ENCODE measurements around the gene ADAMTS17. TPM values are rescaled to one million over a fixed set of nuclear protein-coding genes. Genes with fewer than 3 reads are reported as not detected.

The ADAMTS17 gene
- total RNA-seq, 4 donors from 2014 or later: 5.0 to 16.2 (median 11.6) TPM

GRCh38 chr15:100112061-100112420 lies 229.7 kb downstream of the ADAMTS17 start:
- Histone ChIP-seq H3K4me3 (no peak overlapping the region), H3K27ac (peak overlapping the region; percentile 23 to 60 (median 52)), H3K36me3 (peaks cover 0 to 4% of the 10 kb centered on the region in 2 donors), H3K4me1 (peaks cover 37 to 38% of the 10 kb centered on the region in 2 donors), H3K27me3 (no peaks in the 10 kb centered on the region), H3K9me3 (no peaks in the 10 kb centered on the region)
- in situ Hi-C loops (cut with MboI; ENCODE audit: low sequenced_read_pairs in 4 of 4) (no loop called here), intact Hi-C loops (cut with DNase I; ENCODE audit: low total_unique reads) (no loop called here)
- no peak for DNase-seq
- ATAC-seq: no peak
- TF ChIP-seq, protein P1, sequence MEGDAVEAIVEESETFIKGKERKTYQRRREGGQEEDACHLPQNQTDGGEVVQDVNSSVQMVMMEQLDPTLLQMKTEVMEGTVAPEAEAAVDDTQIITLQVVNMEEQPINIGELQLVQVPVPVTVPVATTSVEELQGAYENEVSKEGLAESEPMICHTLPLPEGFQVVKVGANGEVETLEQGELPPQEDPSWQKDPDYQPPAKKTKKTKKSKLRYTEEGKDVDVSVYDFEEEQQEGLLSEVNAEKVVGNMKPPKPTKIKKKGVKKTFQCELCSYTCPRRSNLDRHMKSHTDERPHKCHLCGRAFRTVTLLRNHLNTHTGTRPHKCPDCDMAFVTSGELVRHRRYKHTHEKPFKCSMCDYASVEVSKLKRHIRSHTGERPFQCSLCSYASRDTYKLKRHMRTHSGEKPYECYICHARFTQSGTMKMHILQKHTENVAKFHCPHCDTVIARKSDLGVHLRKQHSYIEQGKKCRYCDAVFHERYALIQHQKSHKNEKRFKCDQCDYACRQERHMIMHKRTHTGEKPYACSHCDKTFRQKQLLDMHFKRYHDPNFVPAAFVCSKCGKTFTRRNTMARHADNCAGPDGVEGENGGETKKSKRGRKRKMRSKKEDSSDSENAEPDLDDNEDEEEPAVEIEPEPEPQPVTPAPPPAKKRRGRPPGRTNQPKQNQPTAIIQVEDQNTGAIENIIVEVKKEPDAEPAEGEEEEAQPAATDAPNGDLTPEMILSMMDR (IDR thresholded peaks at IDR 0.05 in 4 of 5, conservative IDR thresholded peaks at IDR 0.05 in 1 of 5): no peak
- no peak for TF ChIP-seq POLR2A (IDR thresholded peaks at IDR 0.05)

DNA sequence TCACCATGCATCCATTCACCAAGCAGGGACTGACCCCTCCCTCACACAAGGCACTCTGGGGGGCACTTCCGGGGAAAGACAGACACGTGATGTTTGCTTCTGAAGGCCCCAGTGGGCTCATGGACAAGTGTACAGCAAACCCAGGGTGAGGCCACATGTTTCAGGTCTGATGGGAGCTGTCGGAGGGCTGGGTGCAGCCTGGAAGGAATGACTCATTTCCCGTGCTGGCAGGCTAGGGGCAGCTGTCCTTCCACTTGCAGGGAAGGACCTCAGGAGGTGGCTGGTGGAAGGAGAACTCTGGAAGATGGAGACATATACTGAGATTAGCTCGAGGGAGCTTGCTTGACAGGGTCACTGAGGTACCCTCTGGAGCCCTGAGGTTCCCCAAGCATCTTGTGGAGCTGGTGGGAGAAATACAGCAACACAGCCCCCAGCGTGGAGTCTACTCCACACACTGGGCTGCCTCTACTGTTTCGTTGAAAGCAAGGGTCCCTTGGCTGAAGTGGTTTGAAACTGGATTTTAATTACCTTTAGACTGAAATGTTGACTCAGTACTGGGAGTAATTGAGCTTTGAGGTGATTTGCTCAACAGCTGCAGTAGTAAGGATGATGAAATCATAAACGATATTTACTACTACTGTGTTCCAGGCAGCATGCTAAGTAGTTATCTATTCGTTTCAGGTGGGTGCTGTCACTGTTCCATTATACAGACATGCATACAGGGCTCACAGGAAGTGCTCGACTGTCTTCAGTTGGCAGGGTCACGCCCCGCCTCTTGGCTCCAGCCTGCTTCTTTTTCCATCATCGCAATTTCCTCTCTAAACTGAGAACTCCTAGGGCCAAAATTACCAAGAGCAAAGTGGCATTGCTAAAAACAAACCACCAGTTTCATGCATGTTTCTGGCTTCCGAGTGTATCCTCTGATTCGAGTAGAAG lies 230.4 kb downstream of the ADAMTS17 start:
- no peak overlapping the region for H3K4me3 ChIP-seq
- ATAC-seq (peak; percentile 44 to 71), DNase-seq (peak in 1 of 2 donors; percentile 60)
- intact Hi-C loops (cut with DNase I; ENCODE audit: low total_unique reads) (no loop called here), in situ Hi-C loops (cut with MboI; ENCODE audit: low sequenced_read_pairs in 4 of 4) (no loop called here)
- H3K27me3 ChIP-seq: no peaks in the 10 kb centered on the region
- no peaks in the 10 kb centered on the region for H3K9me3 ChIP-seq
- TF ChIP-seq POLR2A (IDR thresholded peaks at IDR 0.05): no peak
- TF ChIP-seq, protein P1 (IDR thresholded peaks at IDR 0.05 in 4 of 5, conservative IDR thresholded peaks at IDR 0.05 in 1 of 5): no peak
- peaks cover 37 to 38% of the 10 kb centered on the region in 2 donors for H3K4me1 ChIP-seq
- peaks cover 0 to 4% of the 10 kb centered on the region in 2 donors for H3K36me3 ChIP-seq
- peak overlapping the region; percentile 50 to 65 (median 58) for H3K27ac ChIP-seq

- in situ Hi-C loops (cut with MboI; ENCODE audit: low sequenced_read_pairs in 4 of 4): no loop called here
- DNase-seq (no peak), ATAC-seq (no peak)
Measured at GRCh38 chr15:100109486-100110035, 232.2 kb downstream of the ADAMTS17 start.

DNA sequence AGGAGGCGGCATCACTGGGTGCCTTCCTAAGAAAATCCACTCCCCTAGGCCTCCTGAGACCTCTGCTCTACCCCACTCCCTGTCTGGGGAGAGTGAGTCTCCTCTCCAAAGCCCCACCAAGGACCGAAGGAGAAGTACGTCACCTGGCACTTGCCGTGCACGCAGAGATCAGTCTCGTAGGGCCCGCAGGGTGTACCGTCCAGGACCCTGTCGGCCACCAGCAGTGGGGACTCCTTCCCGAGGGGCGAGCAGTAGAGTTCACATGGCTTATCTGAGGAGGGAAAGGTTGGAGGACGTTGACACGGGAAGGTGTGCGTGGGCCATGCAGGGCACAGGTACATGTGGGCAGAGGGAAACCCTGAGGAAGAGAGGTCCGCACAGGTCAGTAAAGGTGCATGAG lies 232.9 kb downstream of the ADAMTS17 start:
- in situ Hi-C loops (cut with MboI; ENCODE audit: low sequenced_read_pairs in 4 of 4): no loop called here
- no peaks in the 10 kb centered on the region for H3K27me3 ChIP-seq
- TF ChIP-seq, protein P1 (IDR thresholded peaks at IDR 0.05 in 4 of 5, conservative IDR thresholded peaks at IDR 0.05 in 1 of 5): no peak
- no peak for TF ChIP-seq POLR2A (IDR thresholded peaks at IDR 0.05)
- H3K4me1 ChIP-seq: peaks cover 23 to 25% of the 10 kb centered on the region in 2 donors
- intact Hi-C loops (cut with DNase I; ENCODE audit: low total_unique reads): no loop called here
- DNase-seq (no peak), ATAC-seq (no peak)
- no peak overlapping the region for H3K4me3 ChIP-seq
- no peak overlapping the region for H3K27ac ChIP-seq
- no peaks in the 10 kb centered on the region for H3K9me3 ChIP-seq
- H3K36me3 ChIP-seq: peaks cover 0 to 8% of the 10 kb centered on the region in 2 donors

More at GRCh38 chr15:100109486-100110035, 232.2 kb downstream of the ADAMTS17 start:
- H3K36me3 ChIP-seq: peaks cover 0 to 4% of the 10 kb centered on the region in 2 donors
- no peaks in the 10 kb centered on the region for H3K9me3 ChIP-seq
- no peaks in the 10 kb centered on the region for H3K27me3 ChIP-seq
- no peak overlapping the region for H3K4me3 ChIP-seq
- H3K4me1 ChIP-seq: peaks cover 30 to 32% of the 10 kb centered on the region in 2 donors
- no peak for TF ChIP-seq POLR2A (IDR thresholded peaks at IDR 0.05)
- TF ChIP-seq, protein P1 (IDR thresholded peaks at IDR 0.05 in 4 of 5, conservative IDR thresholded peaks at IDR 0.05 in 1 of 5): no peak
- intact Hi-C loops (cut with DNase I; ENCODE audit: low total_unique reads): no loop called here
- no peak overlapping the region for H3K27ac ChIP-seq
